ENCODE results near the gene IQCE. TPM values are rescaled to one million over a fixed set of nuclear protein-coding genes. Genes with fewer than 3 reads are reported as not detected.
A peak's percentile ranks its signal among the peaks of the same experiment; 100 is the strongest.

IQCE gene
- total RNA-seq, 1 donor from 2014 or later = 17.0 TPM

DNA sequence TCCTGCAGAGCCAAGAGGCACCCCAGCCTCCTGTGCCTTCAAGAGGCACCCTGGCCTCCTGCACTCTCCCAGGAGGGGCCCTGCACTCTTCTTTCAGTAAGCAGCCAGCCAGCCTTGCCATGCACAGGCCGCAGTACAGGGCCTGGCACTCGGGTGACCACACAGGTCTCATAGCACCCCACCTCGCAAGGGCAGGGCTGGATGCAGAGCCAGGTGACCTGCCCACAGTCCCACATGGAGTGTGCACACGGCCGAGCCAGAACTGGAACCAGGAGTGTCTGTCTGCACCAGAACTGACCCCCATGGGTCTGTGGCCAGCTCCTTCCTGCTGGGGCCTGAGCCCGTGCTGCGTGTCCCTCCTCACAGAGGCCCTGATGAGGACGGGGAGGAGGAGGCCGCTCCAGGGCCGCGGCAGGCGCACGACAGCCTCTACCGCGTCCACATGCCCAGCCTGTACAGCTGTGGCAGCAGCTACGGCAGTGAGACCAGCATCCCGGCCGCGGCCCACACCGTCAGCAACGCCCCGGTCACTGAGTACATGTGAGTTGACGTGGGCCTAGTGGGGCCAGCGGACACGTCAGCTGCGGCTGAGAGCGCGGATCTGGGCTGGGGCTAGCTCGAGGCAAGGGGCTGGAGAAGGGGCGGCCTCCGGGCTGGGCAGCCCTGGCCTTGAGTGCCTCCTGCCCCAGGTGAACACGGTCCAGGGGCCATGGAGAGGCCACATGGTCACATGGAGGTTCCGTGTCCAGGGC, 99.3 kb downstream of the IQCE start:
- no peaks in the 10 kb centered on the region for H3K27me3 Mint-ChIP-seq (ENCODE audit: unreplicated experiment)
- H3K4me1 Mint-ChIP-seq (ENCODE audit: unreplicated experiment) = peaks cover 5% of the 10 kb centered on the region
- H3K36me3 Mint-ChIP-seq (ENCODE audit: unreplicated experiment) = peaks cover 16% of the 10 kb centered on the region
- H3K4me3 Mint-ChIP-seq (ENCODE audit: unreplicated experiment) = no peak overlapping the region
- no peak overlapping the region for H3K27ac Mint-ChIP-seq (ENCODE audit: unreplicated experiment)
- DNase-seq (ENCODE audit: extremely low spot score, unreplicated experiment) = no peak
- TF ChIP-seq, protein P1, sequence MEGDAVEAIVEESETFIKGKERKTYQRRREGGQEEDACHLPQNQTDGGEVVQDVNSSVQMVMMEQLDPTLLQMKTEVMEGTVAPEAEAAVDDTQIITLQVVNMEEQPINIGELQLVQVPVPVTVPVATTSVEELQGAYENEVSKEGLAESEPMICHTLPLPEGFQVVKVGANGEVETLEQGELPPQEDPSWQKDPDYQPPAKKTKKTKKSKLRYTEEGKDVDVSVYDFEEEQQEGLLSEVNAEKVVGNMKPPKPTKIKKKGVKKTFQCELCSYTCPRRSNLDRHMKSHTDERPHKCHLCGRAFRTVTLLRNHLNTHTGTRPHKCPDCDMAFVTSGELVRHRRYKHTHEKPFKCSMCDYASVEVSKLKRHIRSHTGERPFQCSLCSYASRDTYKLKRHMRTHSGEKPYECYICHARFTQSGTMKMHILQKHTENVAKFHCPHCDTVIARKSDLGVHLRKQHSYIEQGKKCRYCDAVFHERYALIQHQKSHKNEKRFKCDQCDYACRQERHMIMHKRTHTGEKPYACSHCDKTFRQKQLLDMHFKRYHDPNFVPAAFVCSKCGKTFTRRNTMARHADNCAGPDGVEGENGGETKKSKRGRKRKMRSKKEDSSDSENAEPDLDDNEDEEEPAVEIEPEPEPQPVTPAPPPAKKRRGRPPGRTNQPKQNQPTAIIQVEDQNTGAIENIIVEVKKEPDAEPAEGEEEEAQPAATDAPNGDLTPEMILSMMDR (IDR thresholded peaks at IDR 0.05) = no peak
- H3K9me3 Mint-ChIP-seq (ENCODE audit: unreplicated experiment) = no peaks in the 10 kb centered on the region

DNA sequence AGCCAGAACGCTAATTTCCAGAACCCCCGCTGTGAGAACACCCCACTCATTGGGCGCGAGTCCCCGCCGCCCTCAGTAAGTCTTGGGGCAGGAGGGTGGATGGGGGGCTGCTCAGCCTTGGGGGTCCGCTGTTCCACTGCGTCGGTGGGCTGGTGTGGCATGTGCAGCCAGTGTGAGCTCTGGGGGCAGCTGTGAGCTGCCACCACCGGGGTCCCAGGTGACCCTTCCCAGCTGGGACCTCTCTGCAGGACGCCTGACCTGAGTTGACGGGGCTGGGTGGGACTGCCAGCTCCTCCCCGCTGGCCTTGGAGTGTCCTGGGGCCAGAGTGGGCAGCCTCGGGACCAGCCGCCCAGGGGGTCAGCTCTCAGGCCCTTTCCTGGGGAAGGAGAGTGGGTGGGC, 100.2 kb downstream of the IQCE start:
- H3K9me3 Mint-ChIP-seq (ENCODE audit: unreplicated experiment) = no peaks in the 10 kb centered on the region
- TF ChIP-seq, protein P1 (IDR thresholded peaks at IDR 0.05) = no peak
- H3K27ac Mint-ChIP-seq (ENCODE audit: unreplicated experiment) = no peak overlapping the region

DNA sequence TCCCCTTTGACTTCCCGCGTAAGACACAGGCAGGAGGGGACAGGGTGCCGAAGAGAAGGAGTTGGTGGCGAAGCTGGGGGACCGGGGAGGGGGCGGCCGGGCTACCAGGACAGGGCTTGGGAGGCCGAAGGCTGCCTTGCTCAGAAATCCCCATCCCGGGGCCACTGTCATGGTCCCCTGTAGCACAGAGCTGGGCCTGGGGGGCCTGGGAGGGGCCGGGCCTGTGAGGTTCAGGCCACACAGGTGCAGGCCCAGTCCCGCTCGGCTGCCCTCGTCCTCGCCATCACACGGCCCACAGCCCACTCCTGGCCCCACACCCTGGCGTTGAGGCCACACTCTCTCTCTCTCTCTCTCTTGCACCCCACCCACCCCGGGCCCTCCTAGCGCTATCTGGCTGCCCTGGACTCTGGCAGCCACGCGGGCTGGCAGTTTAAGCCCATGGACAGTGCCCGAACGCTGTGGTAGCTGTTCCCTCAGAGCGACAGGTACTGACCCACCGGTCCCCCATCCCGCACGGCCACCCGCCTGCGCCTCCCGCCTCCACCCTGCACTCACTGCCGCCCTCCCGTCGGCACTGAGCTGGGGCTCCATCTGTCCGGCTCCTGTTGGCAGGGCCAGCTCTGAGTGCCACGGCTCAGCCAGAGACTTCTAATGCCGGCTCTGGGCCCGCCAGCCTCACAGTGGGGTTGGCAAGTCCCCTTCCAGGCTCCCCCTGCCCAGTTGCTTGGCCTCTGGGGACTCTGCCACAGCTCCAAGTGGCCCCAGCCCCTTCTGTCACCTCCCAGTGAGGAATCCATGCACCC, 101.0 kb downstream of the IQCE start:
- peaks cover 5% of the 10 kb centered on the region for H3K4me1 Mint-ChIP-seq (ENCODE audit: unreplicated experiment)
- TF ChIP-seq, protein P1 (IDR thresholded peaks at IDR 0.05) = no peak
- H3K9me3 Mint-ChIP-seq (ENCODE audit: unreplicated experiment) = no peaks in the 10 kb centered on the region
- no peak overlapping the region for H3K27ac Mint-ChIP-seq (ENCODE audit: unreplicated experiment)
- no peak overlapping the region for H3K4me3 Mint-ChIP-seq (ENCODE audit: unreplicated experiment)
- H3K27me3 Mint-ChIP-seq (ENCODE audit: unreplicated experiment) = no peaks in the 10 kb centered on the region
- peaks cover 16% of the 10 kb centered on the region for H3K36me3 Mint-ChIP-seq (ENCODE audit: unreplicated experiment)
- DNase-seq (ENCODE audit: extremely low spot score, unreplicated experiment) = no peak

More for the DNA sequence above, 100.2 kb downstream of the IQCE start:
- no peaks in the 10 kb centered on the region for H3K27me3 Mint-ChIP-seq (ENCODE audit: unreplicated experiment)
- peaks cover 16% of the 10 kb centered on the region for H3K36me3 Mint-ChIP-seq (ENCODE audit: unreplicated experiment)
- no peak overlapping the region for H3K4me3 Mint-ChIP-seq (ENCODE audit: unreplicated experiment)
- no peak for DNase-seq (ENCODE audit: extremely low spot score, unreplicated experiment)
- H3K4me1 Mint-ChIP-seq (ENCODE audit: unreplicated experiment) = peaks cover 3% of the 10 kb centered on the region

DNA sequence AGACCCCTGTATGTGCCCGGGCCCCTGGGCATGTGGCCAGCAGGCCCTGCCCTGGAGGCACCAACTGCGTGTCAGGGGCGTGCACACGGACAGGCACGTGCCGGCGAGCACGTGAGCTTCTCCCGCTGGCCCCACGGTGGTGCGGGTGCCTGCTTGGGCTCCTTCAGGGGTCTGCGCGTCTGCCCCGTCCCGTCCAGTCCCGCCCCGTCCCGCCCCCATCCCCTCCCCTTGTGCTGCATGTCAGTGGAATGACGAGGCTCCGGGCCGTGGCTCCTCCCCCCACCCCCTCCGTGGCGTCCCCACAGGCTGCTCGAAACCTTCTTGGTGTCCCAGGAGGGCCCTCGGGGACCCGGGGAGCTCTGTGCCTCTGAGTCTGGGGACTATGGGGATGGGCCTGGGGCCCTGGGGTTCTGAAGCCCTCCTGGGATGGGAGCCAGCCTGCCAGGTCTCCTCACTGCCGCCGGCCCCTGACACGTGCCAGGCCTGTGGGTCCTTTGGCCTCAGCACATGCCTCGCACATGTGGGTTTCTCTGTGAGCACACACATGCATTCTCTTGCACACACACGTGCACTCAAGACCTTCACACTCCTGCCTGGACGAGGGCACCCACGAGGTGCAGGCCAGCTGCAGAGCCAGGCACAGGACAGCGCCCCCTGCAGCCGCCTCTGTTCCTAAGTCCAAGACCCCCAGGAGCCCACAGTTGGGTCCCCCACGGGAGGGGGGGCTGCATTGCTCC, 101.7 kb downstream of the IQCE start:
- H3K27me3 Mint-ChIP-seq (ENCODE audit: unreplicated experiment) = no peaks in the 10 kb centered on the region
- H3K4me3 Mint-ChIP-seq (ENCODE audit: unreplicated experiment) = no peak overlapping the region
- no peak overlapping the region for H3K27ac Mint-ChIP-seq (ENCODE audit: unreplicated experiment)
- H3K4me1 Mint-ChIP-seq (ENCODE audit: unreplicated experiment) = peaks cover 5% of the 10 kb centered on the region
- no peaks in the 10 kb centered on the region for H3K9me3 Mint-ChIP-seq (ENCODE audit: unreplicated experiment)
- TF ChIP-seq, protein P1 (IDR thresholded peaks at IDR 0.05) = peak; percentile 40
- H3K36me3 Mint-ChIP-seq (ENCODE audit: unreplicated experiment) = peaks cover 16% of the 10 kb centered on the region
- no peak for DNase-seq (ENCODE audit: extremely low spot score, unreplicated experiment)
